Smooth muscle cell (in vitro differentiated cells): ENCODE measurements around the gene ACTL6B. TPM values are rescaled to one million over a fixed set of nuclear protein-coding genes. Genes with fewer than 3 reads are reported as not detected.

ENCODE experiments used
- DNase-seq: peaks from one replicate; lab custom pipeline; 2025; ENCODE audit not compliant: unreplicated experiment; lab: John Stamatoyannopoulos, UW
- H2AFZ ChIP-seq: fragments of 200-600 bp; sonication (generic); 2 replicates; pipeline ENCODE4 v1.6.0; 2016; ENCODE audit warnings: antibody characterized with exemption, low read depth, mild to moderate bottlenecking
- H3F3A ChIP-seq: fragments of 200-600 bp; sonication (generic); 2 replicates; pipeline ENCODE4 v1.6.0; 2017; ENCODE audit warnings: antibody characterized with exemption, low read depth
- H3K27ac ChIP-seq: fragments of 200-600 bp; sonication (generic); 2 replicates; pipeline ENCODE4 v1.5.1; 2016; ENCODE audit warnings: low read depth, mild to moderate bottlenecking
- H3K27me3 ChIP-seq: fragments of 200-600 bp; sonication (generic); 2 replicates; pipeline ENCODE4 v1.6.1; 2016; ENCODE audit warnings: low read depth, mild to moderate bottlenecking
- H3K36me3 ChIP-seq: fragments of 200-600 bp; sonication (generic); 2 replicates; pipeline ENCODE4 v1.5.1; 2016; ENCODE audit warnings: low read depth
- H3K4me1 ChIP-seq: fragments of 200-600 bp; sonication (generic); 2 replicates; pipeline ENCODE4 v1.5.1; 2016; ENCODE audit warnings: low read depth
- H3K4me2 ChIP-seq: fragments of 200-600 bp; sonication (generic); 2 replicates; pipeline ENCODE4 v1.6.0; 2016; ENCODE audit warnings: mild to moderate bottlenecking
- H3K4me3 ChIP-seq: fragments of 200-600 bp; sonication (generic); 2 replicates; pipeline ENCODE4 v1.5.1; 2016; ENCODE audit warnings: mild to moderate bottlenecking
- H3K79me2 ChIP-seq: fragments of 200-600 bp; sonication (generic); 2 replicates; pipeline ENCODE4 v1.6.0; 2016; ENCODE audit warnings: low read depth, mild to moderate bottlenecking
- H3K9ac ChIP-seq: fragments of 200-600 bp; sonication (generic); 2 replicates; pipeline ENCODE4 v1.6.0; 2016; ENCODE audit warnings: low read depth
- H3K9me3 ChIP-seq: fragments of 200-600 bp; sonication (generic); replicated peaks from 2 replicates; pipeline ENCODE4 v1.5.1; 2016; ENCODE audit warnings: low read depth
- H4K20me1 ChIP-seq: fragments of 200-600 bp; sonication (generic); 2 replicates; pipeline ENCODE4 v1.6.0; 2016; ENCODE audit warnings: low read depth
- WGBS: methylation state at CpG from one replicate; pipeline ENCODE4 v1.1.7; 2016; ENCODE audit warnings: low lambda C conversion rate; 5-methylcytosine and 5-hydroxymethylcytosine counted together
- polyA plus RNA-seq: library from polyadenylated mRNA; unstranded; fragments of >200 nt; fragmentation: Nextera tagmentation; extraction: Ambion mirVana; gene quantifications from 2 replicates; pipeline ENCODE4 v1.2.1, GENCODE V29; 2016
- total RNA-seq: library from RNA; depleted of rRNA; stranded (reverse); fragments of >200 nt; gene quantifications from 2 replicates; pipeline ENCODE4 v1.2.3, GENCODE V29; 2014
- TF ChIP-seq, protein P1 (sequence below): fragments of 200-600 bp; sonication (generic); IDR thresholded peaks from 2 replicates; pipeline ENCODE4 v1.5.1; 2017; ENCODE audit warnings: borderline replicate concordance, mild to moderate bottlenecking, antibody characterized with exemption; ENCODE audit not compliant: insufficient read depth, poor library complexity, severe bottlenecking

Gene ACTL6B
- total and polyA plus RNA-seq, 2 experiments from 2014 or later = not detected

DNA sequence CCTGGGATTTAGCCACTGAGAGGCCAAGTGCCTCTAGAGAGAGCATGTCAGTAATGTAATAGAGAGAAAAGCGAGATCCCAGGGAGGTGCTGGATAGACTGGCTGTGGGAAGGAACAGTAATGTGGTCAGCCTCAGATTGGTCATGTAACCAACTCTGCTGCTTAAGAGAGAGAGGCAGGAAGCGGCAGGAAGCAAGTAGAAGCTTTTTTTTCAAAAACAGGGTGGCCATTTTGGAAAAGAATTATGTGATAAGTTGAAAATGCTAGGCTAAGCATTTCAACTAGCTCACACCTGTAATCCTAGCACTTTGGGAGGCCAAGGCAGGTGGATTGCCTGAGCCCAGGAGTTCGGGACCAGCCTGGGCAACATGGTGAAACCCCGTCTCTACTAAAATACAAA, 57.8 kb downstream of the ACTL6B start:
- Histone ChIP-seq H3K27me3 (no peaks in the 10 kb centered on the region), H3K4me3 (no peak overlapping the region), H4K20me1 (no peaks in the 10 kb centered on the region), H3F3A (no peaks in the 10 kb centered on the region), H3K4me2 (no peak overlapping the region), H3K9ac (no peak overlapping the region), H3K9me3 (no peaks in the 10 kb centered on the region), H3K36me3 (no peaks in the 10 kb centered on the region), H2AFZ (no peak overlapping the region), H3K4me1 (peaks cover 12% of the 10 kb centered on the region), H3K79me2 (peaks cover 3% of the 10 kb centered on the region), H3K27ac (no peak overlapping the region)
- TF ChIP-seq, protein P1, sequence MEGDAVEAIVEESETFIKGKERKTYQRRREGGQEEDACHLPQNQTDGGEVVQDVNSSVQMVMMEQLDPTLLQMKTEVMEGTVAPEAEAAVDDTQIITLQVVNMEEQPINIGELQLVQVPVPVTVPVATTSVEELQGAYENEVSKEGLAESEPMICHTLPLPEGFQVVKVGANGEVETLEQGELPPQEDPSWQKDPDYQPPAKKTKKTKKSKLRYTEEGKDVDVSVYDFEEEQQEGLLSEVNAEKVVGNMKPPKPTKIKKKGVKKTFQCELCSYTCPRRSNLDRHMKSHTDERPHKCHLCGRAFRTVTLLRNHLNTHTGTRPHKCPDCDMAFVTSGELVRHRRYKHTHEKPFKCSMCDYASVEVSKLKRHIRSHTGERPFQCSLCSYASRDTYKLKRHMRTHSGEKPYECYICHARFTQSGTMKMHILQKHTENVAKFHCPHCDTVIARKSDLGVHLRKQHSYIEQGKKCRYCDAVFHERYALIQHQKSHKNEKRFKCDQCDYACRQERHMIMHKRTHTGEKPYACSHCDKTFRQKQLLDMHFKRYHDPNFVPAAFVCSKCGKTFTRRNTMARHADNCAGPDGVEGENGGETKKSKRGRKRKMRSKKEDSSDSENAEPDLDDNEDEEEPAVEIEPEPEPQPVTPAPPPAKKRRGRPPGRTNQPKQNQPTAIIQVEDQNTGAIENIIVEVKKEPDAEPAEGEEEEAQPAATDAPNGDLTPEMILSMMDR = no peak
- DNase-seq = no peak
- 82% methylated on average over 4 of the region's 4 CpGs for WGBS

DNA sequence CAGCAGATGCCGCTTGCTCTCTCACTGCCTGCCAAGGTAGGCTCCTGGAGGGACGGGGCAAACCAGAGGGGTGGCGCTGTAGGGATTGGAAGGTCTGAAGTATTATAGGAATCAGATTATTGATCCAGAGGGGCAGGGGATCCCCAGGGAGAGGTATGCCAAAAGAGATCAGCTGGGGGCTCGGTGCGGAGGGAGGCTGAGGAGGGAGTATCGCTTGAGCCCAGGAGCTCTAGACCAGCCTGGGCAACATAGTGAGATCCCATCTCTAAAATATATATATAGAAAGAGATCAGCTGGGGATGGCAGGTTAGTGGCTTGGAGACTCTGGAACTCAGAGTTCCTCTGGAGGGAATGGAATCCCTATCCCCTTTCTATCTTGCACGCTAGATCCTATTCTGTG, 61.1 kb downstream of the ACTL6B start:
- H3K4me3 ChIP-seq = no peak overlapping the region
- no peaks in the 10 kb centered on the region for H3F3A ChIP-seq
- H2AFZ ChIP-seq = no peak overlapping the region
- no peak overlapping the region for H3K9ac ChIP-seq
- no peak overlapping the region for H3K27ac ChIP-seq
- H3K4me2 ChIP-seq = no peak overlapping the region
- H3K27me3 ChIP-seq = no peaks in the 10 kb centered on the region
- 96% methylated on average over 7 of the region's 7 CpGs for WGBS
- no peaks in the 10 kb centered on the region for H3K4me1 ChIP-seq
- H3K9me3 ChIP-seq = no peaks in the 10 kb centered on the region
- DNase-seq = no peak
- TF ChIP-seq, protein P1 = no peak
- no peaks in the 10 kb centered on the region for H3K79me2 ChIP-seq
- no peaks in the 10 kb centered on the region for H4K20me1 ChIP-seq
- H3K36me3 ChIP-seq = no peaks in the 10 kb centered on the region

Other genes starting within 250 kb of the ACTL6B start
- gene ZCWPW1, start 227.7 kb downstream of the ACTL6B start, total RNA-seq = 0.27 and 5.3 TPM in 2 replicates
- 3.8 and 3.9 TPM in 2 replicates for gene ZCWPW1, start 227.7 kb downstream of the ACTL6B start, polyA plus RNA-seq
- gene MEPCE, start 226.6 kb downstream of the ACTL6B start, total RNA-seq = 19.7 and 20.3 TPM in 2 replicates
- 14.8 and 14.9 TPM in 2 replicates for gene MEPCE, start 226.6 kb downstream of the ACTL6B start, polyA plus RNA-seq
- gene PPP1R35, start 220.0 kb downstream of the ACTL6B start, total RNA-seq = 12.5 and 21.5 TPM in 2 replicates
- 41.6 and 46.0 TPM in 2 replicates for gene PPP1R35, start 220.0 kb downstream of the ACTL6B start, polyA plus RNA-seq
- not detected in 2 replicates for gene SPACDR, start 192.2 kb downstream of the ACTL6B start, total RNA-seq
- gene SPACDR, start 192.2 kb downstream of the ACTL6B start, polyA plus RNA-seq = 0.58 and 2.2 TPM in 2 replicates
- 14.5 and 20.0 TPM in 2 replicates for gene TSC22D4, start 177.2 kb downstream of the ACTL6B start, total RNA-seq
- 46.9 and 51.1 TPM in 2 replicates for gene TSC22D4, start 177.2 kb downstream of the ACTL6B start, polyA plus RNA-seq
- gene NYAP1, start 172.5 kb downstream of the ACTL6B start, total RNA-seq = 1.6 and 2.3 TPM in 2 replicates
- gene NYAP1, start 172.5 kb downstream of the ACTL6B start, polyA plus RNA-seq = 0.07 TPM in 1 of 2 replicates, not detected in the other
- gene AGFG2, start 117.2 kb downstream of the ACTL6B start, total RNA-seq = 2.7 TPM in 2 replicates
- gene AGFG2, start 117.2 kb downstream of the ACTL6B start, polyA plus RNA-seq = 4.0 and 8.4 TPM in 2 replicates
- not detected in 2 replicates for gene SAP25, start 82.5 kb downstream of the ACTL6B start, total RNA-seq
- gene SAP25, start 82.5 kb downstream of the ACTL6B start, polyA plus RNA-seq = 1.9 and 2.6 TPM in 2 replicates
- gene LRCH4, start 70.3 kb downstream of the ACTL6B start, total RNA-seq = 31.9 and 48.2 TPM in 2 replicates
- gene LRCH4, start 70.3 kb downstream of the ACTL6B start, polyA plus RNA-seq = 58.5 and 68.2 TPM in 2 replicates
- gene FBXO24, start 70.1 kb downstream of the ACTL6B start, total RNA-seq = 0.22 and 0.67 TPM in 2 replicates
- 0.61 and 1.2 TPM in 2 replicates for gene FBXO24, start 70.1 kb downstream of the ACTL6B start, polyA plus RNA-seq
- 169 TPM in 2 replicates for gene PCOLCE, start 54.1 kb downstream of the ACTL6B start, total RNA-seq
- gene PCOLCE, start 54.1 kb downstream of the ACTL6B start, polyA plus RNA-seq = 526 and 754 TPM in 2 replicates
- gene MOSPD3, start 43.9 kb downstream of the ACTL6B start, total RNA-seq = 10.5 and 12.1 TPM in 2 replicates
- gene MOSPD3, start 43.9 kb downstream of the ACTL6B start, polyA plus RNA-seq = 46.9 and 47.8 TPM in 2 replicates
- gene TFR2, start 14.9 kb downstream of the ACTL6B start, total RNA-seq = 1.8 and 1.9 TPM in 2 replicates
- gene TFR2, start 14.9 kb downstream of the ACTL6B start, polyA plus RNA-seq = 3.2 TPM in 2 replicates
- 90.7 and 91.7 TPM in 2 replicates for gene GNB2, start 17.3 kb upstream of the ACTL6B start, total RNA-seq
- 219 and 238 TPM in 2 replicates for gene GNB2, start 17.3 kb upstream of the ACTL6B start, polyA plus RNA-seq
- gene GIGYF1, start 37.8 kb upstream of the ACTL6B start, total RNA-seq = 10.7 and 13.1 TPM in 2 replicates
- 8.5 and 11.8 TPM in 2 replicates for gene GIGYF1, start 37.8 kb upstream of the ACTL6B start, polyA plus RNA-seq
- gene POP7, start 49.7 kb upstream of the ACTL6B start, total RNA-seq = 19.5 and 19.6 TPM in 2 replicates
- gene POP7, start 49.7 kb upstream of the ACTL6B start, polyA plus RNA-seq = 58.7 and 62.3 TPM in 2 replicates
- gene EPO, start 64.0 kb upstream of the ACTL6B start, total RNA-seq = not detected in 2 replicates
- gene EPO, start 64.0 kb upstream of the ACTL6B start, polyA plus RNA-seq = not detected in 2 replicates
- not detected in 2 replicates for gene ZAN, start 77.1 kb upstream of the ACTL6B start, total RNA-seq
- gene ZAN, start 77.1 kb upstream of the ACTL6B start, polyA plus RNA-seq = not detected in 2 replicates
- 45.4 and 49.4 TPM in 2 replicates for gene EPHB4, start 171.1 kb upstream of the ACTL6B start, total RNA-seq
- gene EPHB4, start 171.1 kb upstream of the ACTL6B start, polyA plus RNA-seq = 50.5 and 56.3 TPM in 2 replicates
- 8.9 and 16.8 TPM in 2 replicates for gene SLC12A9, start 196.3 kb upstream of the ACTL6B start, total RNA-seq
- 12.1 and 17.8 TPM in 2 replicates for gene SLC12A9, start 196.3 kb upstream of the ACTL6B start, polyA plus RNA-seq
- gene TRIP6, start 210.9 kb upstream of the ACTL6B start, total RNA-seq = 41.9 and 46.8 TPM in 2 replicates
- gene TRIP6, start 210.9 kb upstream of the ACTL6B start, polyA plus RNA-seq = 65.6 and 87.0 TPM in 2 replicates
- gene SRRT, start 218.7 kb upstream of the ACTL6B start, total RNA-seq = 17.8 and 32.1 TPM in 2 replicates
- gene SRRT, start 218.7 kb upstream of the ACTL6B start, polyA plus RNA-seq = 63.6 and 87.5 TPM in 2 replicates
- gene UFSP1, start 233.3 kb upstream of the ACTL6B start, total RNA-seq = 0.31 and 1.2 TPM in 2 replicates
- 2.6 and 2.9 TPM in 2 replicates for gene UFSP1, start 233.3 kb upstream of the ACTL6B start, polyA plus RNA-seq
- gene ACHE, start 239.4 kb upstream of the ACTL6B start, total RNA-seq = 2.6 and 3.2 TPM in 2 replicates
- gene ACHE, start 239.4 kb upstream of the ACTL6B start, polyA plus RNA-seq = 2.8 and 3.5 TPM in 2 replicates